HepG2 (cell line): Measurements from ENCODE around the gene LILRB2. TPM values are rescaled to one million over a fixed set of nuclear protein-coding genes. Genes with fewer than 3 reads are reported as not detected.

Experiments
- ATAC-seq: fragments of 200-7000 bp; cut with Tn5 transposase; 3 replicates; pipeline ENCODE4 v1.9.1; 2020; ENCODE audit warnings: mild to moderate bottlenecking, moderate library complexity
- BruUV-seq: library from RNA; stranded (reverse); fragments of 400-500 nt; replicated peaks from 2 replicates; lab custom pipeline; 2021; lab: Mats Ljungman, UMichigan
- CTCF ChIA-PET: fragments of 300-600 bp; formaldehyde crosslinking; extraction: SDS; loops from one replicate; lab custom pipeline; 2021; ENCODE audit warnings: low total read pairs, inconsistent platforms, low intra/inter-chr PET ratio; lab: Yijun Ruan, JAX
- POLR2A ChIA-PET: fragments of 350-600 bp; sonication (Branson Sonifier 250); formaldehyde crosslinking; loops from one replicate; lab custom pipeline; 2020; ENCODE audit warnings: antibody characterized with exemption, inconsistent platforms; lab: Yijun Ruan, JAX
- DNase-seq: peaks from one replicate; pipeline ENCODE4 v3.0.0-alpha.2; 2015; ENCODE audit warnings: low spot score
- FAIRE-seq: peaks from 3 replicates; lab custom pipeline; 2011; peaks lifted over from hg19 to GRCh38; lab: Jason Lieb, UNC
- H2AFZ ChIP-seq: one replicate; pipeline ENCODE4 v1.6.1; 2011; ENCODE audit warnings: low read length, inconsistent platforms
- H3K27ac ChIP-seq: fragments of 300-600 bp; 3 replicates; pipeline ENCODE4 v1.8.0; 2011; ENCODE audit warnings: mixed run types, mild to moderate bottlenecking, mixed read lengths, low read length, inconsistent platforms; ENCODE audit not compliant: insufficient read depth; ENCODE audit errors: extremely low read length
- H3K27me3 ChIP-seq, 2 experiments: fragments of 200-600 bp in 1 of 2; 2 replicates in 1 of 2; 3 replicates in 1 of 2; pipeline versions ENCODE4 v1.6.0 to v1.8.0; 2011; ENCODE audit warnings: low read length in 2 of 2, mild to moderate bottlenecking in 2 of 2, moderate library complexity in 2 of 2, inconsistent platforms in 1 of 2; ENCODE audit not compliant: insufficient read depth in 2 of 2, control insufficient read depth in 1 of 2
- H3K36me3 ChIP-seq, 2 experiments: fragments of 200-600 bp in 1 of 2; replicated peaks in 1 of 2; 2 replicates in 1 of 2; 3 replicates in 1 of 2; pipeline versions ENCODE4 v1.5.1 to v1.8.0; 2011; ENCODE audit warnings: low read length in 2 of 2, inconsistent platforms in 1 of 2; ENCODE audit not compliant: insufficient read depth in 2 of 2, control insufficient read depth in 1 of 2
- H3K4me1 ChIP-seq: 2 replicates; pipeline ENCODE4 v1.5.1; 2012; ENCODE audit warnings: low read length, inconsistent platforms; ENCODE audit not compliant: insufficient read depth
- H3K4me2 ChIP-seq: 2 replicates; pipeline ENCODE4 v1.6.0; 2011; ENCODE audit warnings: low read depth, low read length, inconsistent platforms
- H3K4me3 ChIP-seq, 3 experiments: fragments of 200-600 bp in 1 of 3; sonication (generic), shearing (Covaris generic) in 1 of 3; replicated peaks in 1 of 3; 2 replicates each; pipeline ENCODE4 v1.5.1; 2011 to 2016; ENCODE audit warnings: low read length in 3 of 3, inconsistent platforms in 2 of 3, low read depth in 2 of 3, mild to moderate bottlenecking in 2 of 3, control low read depth in 1 of 3, mixed read lengths in 1 of 3; ENCODE audit not compliant: insufficient read depth in 1 of 3
- H3K79me2 ChIP-seq: one replicate; pipeline ENCODE4 v1.6.1; 2011; ENCODE audit warnings: low read length, inconsistent platforms; ENCODE audit not compliant: insufficient read depth
- H3K9ac ChIP-seq: 2 replicates; pipeline ENCODE4 v1.6.0; 2011; ENCODE audit warnings: mild to moderate bottlenecking, low read depth, low read length, inconsistent platforms; ENCODE audit not compliant: insufficient read depth
- H3K9me3 ChIP-seq: 2 replicates; pipeline ENCODE4 v1.5.1; 2012; ENCODE audit warnings: mild to moderate bottlenecking, low read length
- H4K20me1 ChIP-seq: 2 replicates; pipeline ENCODE4 v1.6.0; 2011; ENCODE audit warnings: inconsistent platforms, mild to moderate bottlenecking, low read length, moderate library complexity; ENCODE audit not compliant: insufficient read depth
- CTCF ChIP-seq: sonication (generic); formaldehyde crosslinking; IDR thresholded peaks from 2 replicates; pipeline ENCODE4 v1.5.0; 2020; ENCODE audit warnings: mild to moderate bottlenecking, missing genetic modification reagents, moderate library complexity
- GATA4 ChIP-seq: sonication (generic); IDR thresholded peaks from 2 replicates; pipeline ENCODE4 v1.6.1; 2016; ENCODE audit warnings: antibody characterized with exemption, low read depth, borderline replicate concordance
- HOXD1 ChIP-seq: sonication (generic); formaldehyde crosslinking; IDR thresholded peaks from 2 replicates; pipeline ENCODE4 v1.5.0; 2020; ENCODE audit warnings: missing genetic modification reagents
- MLLT10 ChIP-seq: sonication (generic); formaldehyde crosslinking; IDR thresholded peaks from 2 replicates; pipeline ENCODE4 v1.4.0; 2020; ENCODE audit warnings: missing genetic modification reagents
- PBX3 ChIP-seq: sonication (generic); formaldehyde crosslinking; IDR thresholded peaks from 2 replicates; pipeline ENCODE4 v1.8.1; 2023; ENCODE audit warnings: missing genetic modification reagents, inconsistent platforms, borderline replicate concordance
- RAD21 ChIP-seq: fragments of 450-650 bp; formaldehyde crosslinking; IDR thresholded peaks from 2 replicates; pipeline ENCODE4 v1.5.0; 2020; ENCODE audit warnings: mild to moderate bottlenecking
- RORA ChIP-seq: sonication (generic); formaldehyde crosslinking; IDR thresholded peaks from 2 replicates; pipeline ENCODE4 v1.5.0; 2020; ENCODE audit warnings: mild to moderate bottlenecking, missing genetic modification reagents, moderate library complexity
- SP140L ChIP-seq: sonication (generic); formaldehyde crosslinking; IDR thresholded peaks from 2 replicates; pipeline ENCODE4 v1.4.0; 2020; ENCODE audit warnings: missing genetic modification reagents, borderline replicate concordance
- STAG1 ChIP-seq: sonication (generic); formaldehyde crosslinking; IDR thresholded peaks from 2 replicates; pipeline ENCODE4 v1.4.0; 2020; ENCODE audit warnings: missing genetic modification reagents
- TGIF2 ChIP-seq: IDR thresholded peaks from 2 replicates; pipeline ENCODE4 v1.6.1; 2016; ENCODE audit warnings: control low read depth, missing compliant biosample characterization
- TIGD3 ChIP-seq: sonication (generic); formaldehyde crosslinking; IDR thresholded peaks from 2 replicates; pipeline ENCODE4 v1.5.1; 2020; ENCODE audit warnings: mild to moderate bottlenecking, missing genetic modification reagents, borderline replicate concordance
- TSC22D2 ChIP-seq: sonication (generic); formaldehyde crosslinking; IDR thresholded peaks from 2 replicates; pipeline ENCODE4 v1.5.1; 2020; ENCODE audit warnings: missing genetic modification reagents, mild to moderate bottlenecking, borderline replicate concordance
- ZNF205 ChIP-seq: IDR thresholded peaks from 2 replicates; pipeline ENCODE4 v1.6.1; 2018; ENCODE audit warnings: missing biosample characterization, missing genetic modification reagents
- WGBS: methylation state at CpG from one replicate; pipeline ENCODE4 v1.1.6; 2017; ENCODE audit warnings: low lambda C conversion rate; 5-methylcytosine and 5-hydroxymethylcytosine counted together
- in situ Hi-C: cut with HindIII; loops from 2 replicates; pipeline ENCODE4 v1.10.0; 2017; ENCODE audit warnings: low pct_unique_long_range_greater_than_20kb; ENCODE audit not compliant: extremely low pct_ligation_motif_present
- intact Hi-C: fragments of 100-400 bp; cut with micrococcal nuclease; formaldehyde crosslinking; loops from one replicate; pipeline ENCODE4 v1.10.0; 2022; ENCODE audit not compliant: unreplicated experiment
- polyA plus RNA-seq, 8 experiments: library from polyadenylated mRNA; depleted of rRNA in 3 of 8; stranded (reverse) in 7 of 8; unstranded in 1 of 8; fragments of >200 nt; fragmentation: Illumina TruSeq in 4 of 8; extraction: Trizol in 4 of 8; gene quantifications; 2 replicates each; pipeline versions ENCODE4 v1.2.1 to v1.2.3, GENCODE V29; 2011 to 2016; ENCODE audit warnings: low read depth in 4 of 8, missing spikeins in 1 of 8, mixed read lengths in 1 of 8; ENCODE audit not compliant: insufficient read depth in 1 of 8
- total RNA-seq, 5 experiments: library from RNA; depleted of rRNA; stranded (reverse); fragments of >200 nt; fragmentation: Illumina TruSeq; extraction: Trizol; gene quantifications; 2 replicates each; pipeline ENCODE4 v1.2.3, GENCODE V29; 2016; ENCODE audit warnings: low read depth in 1 of 5
- TF ChIP-seq, protein P1 (sequence below): fragments of 450-650 bp; IDR thresholded peaks from 2 replicates; pipeline ENCODE4 v1.6.1; 2017

LILRB2 gene
- total and polyA plus RNA-seq, 2 of the 13 experiments (the other 11 are each of a cell fraction or from before 2014, with no cell fraction given) = not detected

DNA sequence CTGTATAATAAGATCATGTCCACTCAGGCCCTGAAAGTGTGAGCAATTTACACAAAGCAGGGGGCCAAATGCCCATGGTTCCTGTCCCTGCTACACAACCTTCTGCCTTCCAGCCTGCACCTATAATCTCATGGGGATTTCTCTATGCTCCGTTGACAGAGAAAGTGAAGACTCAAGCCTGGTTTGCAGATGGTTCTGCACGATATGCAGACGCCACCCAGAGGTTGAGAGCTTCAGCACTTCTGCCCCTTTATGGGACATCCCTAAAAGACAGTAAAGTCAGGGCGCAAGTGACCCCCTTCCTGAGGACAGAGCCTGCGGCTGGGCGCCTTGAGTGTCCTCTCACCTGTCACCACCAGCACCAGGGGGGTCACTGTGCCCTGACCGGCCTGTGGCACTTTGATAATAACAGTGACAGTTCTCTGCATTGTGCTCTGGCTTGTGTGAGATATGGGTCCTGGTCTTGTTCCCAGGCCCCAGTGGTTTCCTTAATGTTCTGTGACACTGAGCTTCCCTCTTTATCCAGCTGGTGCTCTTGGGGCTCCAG is 16.9 kb upstream of the LILRB2 start:
- in situ Hi-C loops = no loop called here
- intact Hi-C loops = no loop called here
- no peak overlapping the region for H3K9ac ChIP-seq
- POLR2A ChIA-PET = no interaction called here
- no peaks in the 10 kb centered on the region for H3K9me3 ChIP-seq
- peaks cover 0 to 25% of the 10 kb centered on the region in 2 experiments; a peak in 3 of 5 replicates for H3K27me3 ChIP-seq
- no peak overlapping the region for H2AFZ ChIP-seq
- no peak overlapping the region for H3K27ac ChIP-seq
- no peaks in the 10 kb centered on the region for H3K36me3 ChIP-seq
- BruUV-seq = no TSS peak
- no peak overlapping the region for H3K4me2 ChIP-seq
- no peaks in the 10 kb centered on the region for H4K20me1 ChIP-seq
- FAIRE-seq = no peak
- ATAC-seq = no peak; the same call in 2 of the 3 replicates
- TF ChIP-seq RAD21 (CRISPR knock-in tag) (no peak), STAG1 (CRISPR knock-in tag) (peak; percentile 42), TSC22D2 (CRISPR knock-in tag) (no peak), RORA (CRISPR knock-in tag) (no peak), CTCF (CRISPR knock-in tag) (peak; percentile 30)
- no peaks in the 10 kb centered on the region for H3K79me2 ChIP-seq
- 0% methylated on average over 1 of the region's 7 CpGs for WGBS
- CTCF ChIA-PET = no interaction called here
- no peak overlapping the region for H3K4me3 ChIP-seq
- H3K4me1 ChIP-seq = no peaks in the 10 kb centered on the region
- no peak for DNase-seq

DNA sequence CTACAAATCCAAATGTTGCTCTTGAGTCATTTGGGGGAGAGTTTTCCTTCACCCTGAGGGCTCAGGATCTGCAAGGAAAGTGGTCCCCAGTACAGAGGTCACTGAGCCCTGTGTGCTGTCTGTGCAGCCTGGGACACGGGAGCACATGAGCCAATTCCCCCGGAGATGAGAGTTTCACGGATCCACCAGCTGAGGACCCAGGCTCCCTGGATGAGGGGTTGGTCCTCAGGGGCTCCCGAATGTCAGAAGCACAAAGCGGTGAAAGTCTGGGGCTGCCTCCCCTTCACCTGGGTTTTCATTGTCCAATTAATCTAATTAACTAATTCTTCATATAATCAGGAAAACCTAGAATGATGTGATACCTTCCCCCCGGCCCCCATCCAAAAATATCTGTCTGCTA is 13.6 kb upstream of the LILRB2 start:
- BruUV-seq = no TSS peak
- no peak for DNase-seq
- CTCF ChIA-PET = no interaction called here
- FAIRE-seq = no peak
- POLR2A ChIA-PET = no interaction called here
- H3K27me3 ChIP-seq = peaks cover 0 to 20% of the 10 kb centered on the region in 2 experiments; a peak in 3 of 5 replicates
- H3K27ac ChIP-seq = no peak overlapping the region
- intact Hi-C loops (no loop called here), in situ Hi-C loops (no loop called here)
- no peak overlapping the region for H2AFZ ChIP-seq
- H3K4me3 ChIP-seq = no peak overlapping the region
- 0% methylated on average over 2 of the region's 6 CpGs for whole genome bisulfite sequencing
- H3K79me2 ChIP-seq = no peaks in the 10 kb centered on the region
- no peak overlapping the region for H3K9ac ChIP-seq
- H3K9me3 ChIP-seq = no peaks in the 10 kb centered on the region
- H4K20me1 ChIP-seq = no peaks in the 10 kb centered on the region
- H3K4me1 ChIP-seq = no peaks in the 10 kb centered on the region
- ATAC-seq = no peak
- no peak overlapping the region for H3K4me2 ChIP-seq
- no peaks in the 10 kb centered on the region for H3K36me3 ChIP-seq
- TF ChIP-seq, protein P1, sequence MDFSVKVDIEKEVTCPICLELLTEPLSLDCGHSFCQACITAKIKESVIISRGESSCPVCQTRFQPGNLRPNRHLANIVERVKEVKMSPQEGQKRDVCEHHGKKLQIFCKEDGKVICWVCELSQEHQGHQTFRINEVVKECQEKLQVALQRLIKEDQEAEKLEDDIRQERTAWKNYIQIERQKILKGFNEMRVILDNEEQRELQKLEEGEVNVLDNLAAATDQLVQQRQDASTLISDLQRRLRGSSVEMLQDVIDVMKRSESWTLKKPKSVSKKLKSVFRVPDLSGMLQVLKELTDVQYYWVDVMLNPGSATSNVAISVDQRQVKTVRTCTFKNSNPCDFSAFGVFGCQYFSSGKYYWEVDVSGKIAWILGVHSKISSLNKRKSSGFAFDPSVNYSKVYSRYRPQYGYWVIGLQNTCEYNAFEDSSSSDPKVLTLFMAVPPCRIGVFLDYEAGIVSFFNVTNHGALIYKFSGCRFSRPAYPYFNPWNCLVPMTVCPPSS = no peak
- no peak for TF ChIP-seq PBX3
- TF ChIP-seq TGIF2 (CRISPR knock-in tag) = no peak
- TF ChIP-seq GATA4 = no peak
- no peak for TF ChIP-seq ZNF205 (CRISPR knock-in tag)
- TF ChIP-seq MLLT10 (CRISPR knock-in tag) = no peak
- TF ChIP-seq HOXD1 (CRISPR knock-in tag) = no peak
- no peak for TF ChIP-seq SP140L (CRISPR knock-in tag)
- TF ChIP-seq TIGD3 (CRISPR knock-in tag) = no peak
- no peak for TF ChIP-seq RORA (CRISPR knock-in tag)
